ENCODE results near the gene B3GNT7. TPM values are rescaled to one million over a fixed set of nuclear protein-coding genes. Genes with fewer than 3 reads are reported as not detected.

The B3GNT7 gene
- total and polyA plus RNA-seq, 2 of the 4 experiments (the other 2 are of a cell fraction): under 0.01 to 0.03 TPM

- Histone ChIP-seq H4K20me1 (ENCODE audit: insufficient read depth, low read length) (no peaks in the 10 kb centered on the region), H4K8ac (ENCODE audit: low read depth in 2 of 2, low read length in 2 of 2) (no peak overlapping the region), H4K91ac (ENCODE audit: insufficient read depth, low read depth, low read length) (no peak overlapping the region), H3K9me1 (ENCODE audit: insufficient read depth, low read length) (no peaks in the 10 kb centered on the region), H3K23ac (ENCODE audit: low read depth, low read length) (no peak overlapping the region), H3K56ac (ENCODE audit: extremely low read depth, insufficient read depth, low read length) (no peak overlapping the region), H2BK5ac (ENCODE audit: low read depth, low read length, poor library complexity, severe bottlenecking) (no peak overlapping the region), H2BK120ac (ENCODE audit: low read depth, low read length) (no peak overlapping the region), H3K27ac (ENCODE audit: insufficient read depth, low read length) (no peak overlapping the region), H3K79me1 (ENCODE audit: low read depth in 1 of 2, low read length in 2 of 2) (no peaks in the 10 kb centered on the region), H2AFZ (replicated peaks; ENCODE audit: low read length, poor library complexity) (no peak overlapping the region), H3K4ac (ENCODE audit: low read depth, low read length) (no peak overlapping the region), H3K9me3 (ENCODE audit: control insufficient read depth, insufficient read depth, low read length) (peaks cover 4% of the 10 kb centered on the region), H3K9ac (ENCODE audit: low read depth, low read length) (no peak overlapping the region), H3K4me2 (ENCODE audit: low read depth, low read length) (no peak overlapping the region), H3K4me1 (ENCODE audit: control insufficient read depth, insufficient read depth, low read length) (peaks cover 9% of the 10 kb centered on the region), H3K18ac (ENCODE audit: low read depth, low read length) (no peak overlapping the region), H3K14ac (replicated peaks; ENCODE audit: low read depth, low read length) (no peak overlapping the region), H2AK9ac (replicated peaks; ENCODE audit: low read depth, low read length, poor library complexity) (no peak overlapping the region), H2BK20ac (ENCODE audit: low read depth, low read length) (no peak overlapping the region), H3K27me3 (ENCODE audit: control insufficient read depth, insufficient read depth, low read length) (no peaks in the 10 kb centered on the region), H3K4me3 (ENCODE audit: insufficient read depth, low read depth, low read length) (no peak overlapping the region), H4K5ac (ENCODE audit: low read depth, low read length) (no peak overlapping the region), H2BK15ac (ENCODE audit: low read depth, low read length) (no peak overlapping the region), H2AK5ac (ENCODE audit: low read depth, low read length) (no peak overlapping the region), H3K36me3 (ENCODE audit: control insufficient read depth, insufficient read depth, low read length) (no peaks in the 10 kb centered on the region)
- intact Hi-C loops (cut with micrococcal nuclease) (no loop called here), dilution Hi-C loops (cut with HindIII; ENCODE audit: low sequenced_read_pairs, unreplicated experiment) (no loop called here), in situ Hi-C loops (cut with MboI; ENCODE audit: low sequenced_read_pairs) (no loop called here)
- DNase-seq (no peak), ATAC-seq (ENCODE audit: low read depth) (no peak)
- TF ChIP-seq MAFK (IDR thresholded peaks at IDR 0.05; ENCODE audit: low read depth, low read length): no peak
- no peak for TF ChIP-seq CEBPB (IDR thresholded peaks at IDR 0.05; ENCODE audit: low read depth, low read length)
- no peak for TF ChIP-seq RAD21 (IDR thresholded peaks at IDR 0.05; ENCODE audit: low read length)
- no peak for TF ChIP-seq NFE2L2 (IDR thresholded peaks at IDR 0.05; ENCODE audit: low read depth, low read length)
- ChIA-PET POLR2A (ENCODE audit: unreplicated experiment) (no interaction called here), CTCF (no interaction called here)
- BruUV-seq (replicated peaks): no TSS peak
- WGBS, 2 experiments (ENCODE audit: extremely low coverage in 2 of 2, insufficient read length in 1 of 2): 71% methylated on average over 8 of the region's 15 CpGs; no CpG with 5 or more reads in 1 of the 2 experiments
Measured at GRCh38 chr2:231383416-231384108, 11.9 kb upstream of the B3GNT7 start.

All from IMR-90 (cell line).